ENCODE data around the gene YBX2. TPM values are rescaled to one million over a fixed set of nuclear protein-coding genes. Genes with fewer than 3 reads are reported as not detected.

YBX2 gene
- total RNA-seq, 1 experiment from 2014 or later = 24.0 TPM

GRCh38 chr17:7282752-7283321 lies 11.6 kb downstream of the YBX2 start:
- Histone ChIP-seq H2BK120ac (ENCODE audit: low read depth, low read length, poor library complexity, severe bottlenecking) (no peak overlapping the region), H3K23ac (ENCODE audit: insufficient read length, low read depth, low read length) (no peak overlapping the region), H2AFZ (ENCODE audit: low read length) (no peak overlapping the region), H4K20me1 (ENCODE audit: control insufficient read depth, insufficient read depth, insufficient read length) (no peaks in the 10 kb centered on the region), H4K8ac (replicated peaks; ENCODE audit: insufficient read length, low read depth, low read length) (no peak overlapping the region), H3K18ac (ENCODE audit: insufficient read length, low read depth, low read length) (no peak overlapping the region), H3K23me2 (ENCODE audit: insufficient read length, low read depth, low read length, poor library complexity, severe bottlenecking) (peaks cover 12% of the 10 kb centered on the region), H3K56ac (ENCODE audit: insufficient read length, low read depth, low read length) (no peak overlapping the region), H3K9me3 (ENCODE audit: control insufficient read depth, low read depth, low read length) (no peaks in the 10 kb centered on the region), H2AK5ac (ENCODE audit: insufficient read length, low read length) (no peak overlapping the region), H3T11ph (ENCODE audit: low read length) (no peak overlapping the region), H3K79me1 (ENCODE audit: insufficient read depth, low read depth, low read length, poor library complexity, severe bottlenecking) (no peaks in the 10 kb centered on the region), H2BK15ac (ENCODE audit: low read depth, low read length) (no peak overlapping the region), H4K5ac (ENCODE audit: insufficient read length, low read depth, low read length) (no peak overlapping the region), H2BK12ac (ENCODE audit: insufficient read length, low read depth, low read length) (no peak overlapping the region), H3K4me2 (ENCODE audit: insufficient read depth, insufficient read length, low read length) (peak overlapping the region; percentile 75), H3K14ac (ENCODE audit: insufficient read depth, low read length) (no peak overlapping the region), H3K27me3 (ENCODE audit: insufficient read depth, low read length) (no peaks in the 10 kb centered on the region), H3K9ac (ENCODE audit: extremely low read depth, insufficient read length, low read length) (peak overlapping the region; percentile 6), H2BK20ac (ENCODE audit: low read depth, low read length, poor library complexity, severe bottlenecking) (no peak overlapping the region), H2BK5ac (ENCODE audit: insufficient read length, low read length) (no peak overlapping the region), H3K79me2 (ENCODE audit: insufficient read depth, low read length) (no peaks in the 10 kb centered on the region), H3K27ac (ENCODE audit: insufficient read length, low read depth, low read length) (no peak overlapping the region), H4K91ac (ENCODE audit: insufficient read length, low read depth, low read length) (no peak overlapping the region), H3K4me1 (ENCODE audit: insufficient read depth, low read length) (peaks cover 4% of the 10 kb centered on the region; the same call in 1 of the 2 replicates), H3K4ac (ENCODE audit: low read depth, low read length) (no peak overlapping the region)
- peaks cover 2 to 22% (median 11%) of the 10 kb centered on the region in 3 experiments; a peak in 5 of 7 replicates for H3K36me3 Mint-ChIP-seq (ENCODE audit: insufficient read depth in 1 of 3, low read depth in 3 of 3)
- no peaks in the 10 kb centered on the region for H3K9me3 Mint-ChIP-seq
- H3K4me1 Mint-ChIP-seq = peaks cover 16 to 23% of the 10 kb centered on the region in 2 experiments
- no peak for DNase-seq
- H3K27ac Mint-ChIP-seq = no peak overlapping the region
- no peak for TF ChIP-seq CTCF (conservative IDR thresholded peaks at IDR 0.05)
- WGBS (ENCODE audit: extremely low coverage, insufficient read length, low lambda C conversion rate) = no CpG with 5 or more reads among the region's 6 CpGs
- H3K27me3 Mint-ChIP-seq (ENCODE audit: low read depth) = peaks cover 13% of the 10 kb centered on the region
- H3K4me3 Mint-ChIP-seq = peak overlapping the region; percentile 76 to 92

Measured in H9 (cell line).